ENCODE measurements around the gene CUX1.
A peak's percentile ranks its signal among the peaks of the same experiment; 100 is the strongest.

Gene CUX1

GRCh38 chr7:101913851-101914250, 96.4 kb downstream of the CUX1 start:
- TF ChIP-seq CTCF (conservative IDR thresholded peaks at IDR 0.05; ENCODE audit: low read length) = no peak
- peak; percentile 54 for DNase-seq (ENCODE audit: low read depth)
- no peak overlapping the region for H3K4me3 ChIP-seq (ENCODE audit: low read length)

GRCh38 chr7:101915000-101915399, 97.6 kb downstream of the CUX1 start:
- no peak for DNase-seq (ENCODE audit: low read depth)
- H3K4me3 ChIP-seq (ENCODE audit: low read length) = no peak overlapping the region
- no peak for TF ChIP-seq CTCF (conservative IDR thresholded peaks at IDR 0.05; ENCODE audit: low read length)

GRCh38 chr7:101916041-101916800, 98.8 kb downstream of the CUX1 start:
- no peak overlapping the region for H3K4me3 ChIP-seq (ENCODE audit: low read length)
- no peak for DNase-seq (ENCODE audit: low read depth)
- TF ChIP-seq CTCF (conservative IDR thresholded peaks at IDR 0.05; ENCODE audit: low read length) = no peak

GRCh38 chr7:101916876-101917275, 99.5 kb downstream of the CUX1 start:
- no peak for TF ChIP-seq CTCF (conservative IDR thresholded peaks at IDR 0.05; ENCODE audit: low read length)
- DNase-seq (ENCODE audit: low read depth) = no peak
- H3K4me3 ChIP-seq (ENCODE audit: low read length) = no peak overlapping the region

GRCh38 chr7:101917566-101917965, 100.1 kb downstream of the CUX1 start:
- H3K4me3 ChIP-seq (ENCODE audit: low read length) = no peak overlapping the region
- no peak for DNase-seq (ENCODE audit: low read depth)
- TF ChIP-seq CTCF (conservative IDR thresholded peaks at IDR 0.05; ENCODE audit: low read length) = no peak

GRCh38 chr7:101918426-101918825, 101.0 kb downstream of the CUX1 start:
- no peak for TF ChIP-seq CTCF (conservative IDR thresholded peaks at IDR 0.05; ENCODE audit: low read length)
- DNase-seq (ENCODE audit: low read depth) = no peak
- H3K4me3 ChIP-seq (ENCODE audit: low read length) = no peak overlapping the region

- no peak for TF ChIP-seq CTCF (conservative IDR thresholded peaks at IDR 0.05; ENCODE audit: low read length)
- no peak overlapping the region for H3K4me3 ChIP-seq (ENCODE audit: low read length)
Observed at GRCh38 chr7:101919363-101920115, 102.1 kb downstream of the CUX1 start.

More at GRCh38 chr7:101919363-101920115, 102.1 kb downstream of the CUX1 start:
- no peak for DNase-seq (ENCODE audit: low read depth)

Data from AG10803 (cell line).